GM20431 (cell line): ENCODE results near the gene NUP210L.

ENCODE experiments used
- in situ Hi-C: fragments of 300-500 bp; cut with MseI, MboI; formaldehyde crosslinking; loops from one replicate; pipeline ENCODE4 v1.15.0; 2020; ENCODE audit warnings: low sequenced_read_pairs; ENCODE audit not compliant: unreplicated experiment

Gene NUP210L

DNA sequence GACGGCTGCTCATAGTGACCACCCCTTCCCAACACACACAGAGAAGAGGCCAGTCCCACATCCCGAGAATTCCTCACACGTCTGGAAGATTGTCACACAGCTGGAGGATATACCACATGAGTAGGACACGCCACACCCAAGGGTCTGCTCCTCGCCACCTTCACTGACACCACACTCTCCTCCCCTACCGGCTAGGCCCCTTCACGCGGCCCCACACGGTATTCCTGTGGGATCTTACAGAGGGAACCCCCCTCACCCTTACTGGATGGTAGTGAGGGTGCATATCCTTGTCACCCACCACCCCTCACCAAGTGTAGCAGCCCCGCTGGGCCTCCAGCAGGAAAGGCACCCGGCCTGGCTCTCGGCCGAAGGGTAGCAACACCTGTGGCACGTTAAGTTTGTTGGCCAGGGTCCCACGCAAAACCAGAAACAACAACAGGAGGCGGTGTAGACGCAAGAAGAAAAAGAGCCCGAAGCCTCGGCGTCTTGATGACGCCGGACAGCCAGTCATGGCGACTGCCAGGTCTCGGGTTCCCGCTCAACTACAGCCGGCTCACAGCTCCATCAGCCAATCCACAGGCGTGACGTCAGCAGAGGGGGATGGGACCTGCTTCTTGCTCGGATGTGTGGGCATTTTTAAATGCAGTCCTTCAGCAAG, at the start of gene NUP210L:
NUP210L (minus strand) TSS at position 540 of the 658 bp plus-strand sequence.
- in situ Hi-C loops = no loop called here

DNA sequence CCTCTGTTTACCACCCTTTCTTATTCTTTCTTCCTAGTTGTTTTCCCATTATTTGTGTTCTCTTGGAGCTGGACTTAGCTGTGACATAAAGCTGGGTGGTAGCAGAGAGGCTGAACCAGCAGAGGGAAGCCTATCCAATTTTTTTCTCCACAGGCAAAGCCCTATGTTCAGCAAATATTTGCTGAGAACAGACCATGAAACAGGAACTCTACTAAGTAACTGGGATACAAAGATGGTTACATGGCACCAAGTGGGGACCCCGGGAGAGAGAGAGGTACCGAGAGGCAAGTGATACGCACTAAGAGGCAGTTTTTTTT, 44.6 kb upstream of the NUP210L start:
- in situ Hi-C loops = no loop called here

DNA sequence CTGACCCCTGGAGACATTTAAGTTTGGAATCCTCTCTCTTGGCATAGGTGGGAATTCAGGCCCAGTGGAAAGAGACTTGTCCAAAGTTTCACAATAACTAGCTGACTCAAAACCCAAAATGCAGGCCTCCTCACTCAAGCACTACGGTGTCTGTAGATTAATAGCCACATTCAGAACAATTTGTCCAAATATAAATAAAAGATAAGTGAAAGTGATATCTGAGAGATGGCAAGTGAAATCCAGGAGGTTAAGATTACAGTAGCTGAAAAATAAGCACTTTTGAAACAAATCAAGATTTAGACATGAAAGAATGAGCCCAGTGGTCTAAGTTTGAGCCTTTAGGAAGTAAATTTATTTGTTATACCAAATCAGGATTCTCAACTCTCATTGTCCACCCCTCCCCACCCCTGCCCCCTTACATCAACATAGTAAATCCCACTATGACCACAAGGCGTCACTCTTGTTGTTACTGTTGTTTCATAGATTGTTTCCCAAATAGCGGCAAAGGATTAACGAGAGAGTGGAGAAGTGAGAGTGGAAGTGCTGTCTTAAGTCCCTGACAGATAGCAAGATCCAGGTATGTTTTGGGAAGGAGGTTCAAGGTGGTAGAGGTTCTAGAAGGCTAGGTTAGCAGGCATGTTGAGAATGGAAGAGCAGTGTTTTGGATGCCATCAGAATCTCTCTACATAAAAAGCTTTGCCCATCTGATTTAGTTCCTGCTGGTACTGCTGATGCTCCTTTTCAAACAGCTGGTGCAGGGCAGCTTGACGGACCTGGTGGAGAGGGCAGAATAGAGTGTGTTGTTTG, 44.1 kb upstream of the NUP210L start:
- in situ Hi-C loops = no loop called here

DNA sequence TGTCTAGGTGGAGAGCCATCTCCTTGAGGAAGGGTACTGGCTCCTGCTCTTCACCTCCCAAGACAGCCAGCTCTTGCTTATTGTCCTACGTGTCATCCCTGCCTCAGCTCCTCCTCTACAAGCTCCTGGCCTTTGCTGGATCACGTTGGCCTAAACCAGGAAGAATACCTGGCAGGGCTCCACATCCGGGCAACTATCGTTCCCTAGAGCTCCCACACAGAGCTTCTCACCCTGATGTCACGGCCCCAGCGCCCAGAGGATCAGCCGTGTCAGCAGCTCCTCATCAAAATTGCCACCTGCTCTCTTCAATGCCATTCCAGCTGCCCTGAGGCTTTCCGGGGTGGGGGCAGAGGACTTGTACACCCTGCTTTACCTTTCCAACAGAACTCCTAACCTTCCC, 38.9 kb upstream of the NUP210L start:
- in situ Hi-C loops = no loop called here

DNA sequence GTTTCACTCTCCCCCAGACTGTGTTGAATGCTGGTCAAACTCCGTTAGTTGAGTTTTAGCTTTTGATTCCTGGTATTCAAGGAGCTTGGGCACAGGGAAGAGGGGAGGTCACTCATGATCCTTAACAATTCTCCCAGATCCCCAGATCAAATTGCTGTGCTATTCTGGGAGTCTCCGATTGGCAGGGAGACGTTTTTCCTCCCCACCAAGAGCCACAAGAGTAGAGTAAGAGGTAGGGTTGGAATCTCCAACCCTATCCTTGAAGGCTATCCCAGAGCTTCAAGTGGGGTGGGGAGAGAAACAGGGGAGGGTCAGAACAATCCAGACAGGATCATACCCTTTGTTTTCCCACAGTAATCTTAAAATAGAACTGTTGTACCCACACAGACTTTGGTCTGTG, 37.6 kb upstream of the NUP210L start:
- in situ Hi-C loops = no loop called here

DNA sequence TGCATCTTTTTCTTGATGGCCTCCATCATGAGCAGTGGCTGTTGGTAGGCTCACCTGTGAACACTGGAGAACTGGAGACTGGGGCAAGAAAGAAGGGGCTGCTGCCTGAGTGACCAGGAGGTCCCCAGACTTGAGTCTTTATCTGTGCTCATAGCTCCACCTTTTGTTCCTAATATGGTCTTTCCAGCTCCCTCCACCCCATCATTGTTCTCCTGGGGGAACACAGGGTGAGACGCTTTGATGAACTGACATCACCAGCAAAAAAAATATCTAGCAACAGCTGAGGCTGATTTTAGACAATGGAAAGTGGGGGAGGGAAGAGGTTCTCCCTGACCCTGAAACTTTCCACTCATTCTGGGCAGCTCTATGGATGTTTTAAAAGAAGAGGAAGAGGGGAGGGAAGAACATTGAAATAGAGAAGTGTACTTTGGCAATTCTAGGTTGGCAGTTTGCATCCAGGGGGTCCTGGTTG, 37.2 kb upstream of the NUP210L start, which contains the start of gene TPM3:
TPM3 (minus strand) TSS at position 111 of the 472 bp plus-strand sequence; CDS start at position 29, 82 bp downstream.
- in situ Hi-C loops = no loop called here

DNA sequence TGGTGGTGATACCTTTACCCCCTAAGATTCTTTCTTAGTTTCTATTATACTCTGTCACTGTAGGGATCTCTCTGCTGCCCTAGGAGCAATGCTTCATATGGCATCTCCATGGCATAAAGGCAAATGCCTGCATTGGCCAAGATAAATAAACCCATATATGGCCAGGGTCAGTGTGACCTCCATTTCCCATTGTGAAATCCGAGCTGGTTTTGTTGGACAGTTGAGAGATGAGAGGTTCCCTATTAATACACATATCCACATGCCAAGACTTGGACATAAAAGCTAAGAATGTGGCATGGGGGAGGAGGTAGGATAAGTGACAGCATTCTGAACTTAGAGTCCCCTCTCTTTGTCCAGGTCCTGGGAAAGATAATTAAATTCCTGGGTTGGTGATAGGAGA, 35.7 kb upstream of the NUP210L start:
- in situ Hi-C loops = no loop called here

DNA sequence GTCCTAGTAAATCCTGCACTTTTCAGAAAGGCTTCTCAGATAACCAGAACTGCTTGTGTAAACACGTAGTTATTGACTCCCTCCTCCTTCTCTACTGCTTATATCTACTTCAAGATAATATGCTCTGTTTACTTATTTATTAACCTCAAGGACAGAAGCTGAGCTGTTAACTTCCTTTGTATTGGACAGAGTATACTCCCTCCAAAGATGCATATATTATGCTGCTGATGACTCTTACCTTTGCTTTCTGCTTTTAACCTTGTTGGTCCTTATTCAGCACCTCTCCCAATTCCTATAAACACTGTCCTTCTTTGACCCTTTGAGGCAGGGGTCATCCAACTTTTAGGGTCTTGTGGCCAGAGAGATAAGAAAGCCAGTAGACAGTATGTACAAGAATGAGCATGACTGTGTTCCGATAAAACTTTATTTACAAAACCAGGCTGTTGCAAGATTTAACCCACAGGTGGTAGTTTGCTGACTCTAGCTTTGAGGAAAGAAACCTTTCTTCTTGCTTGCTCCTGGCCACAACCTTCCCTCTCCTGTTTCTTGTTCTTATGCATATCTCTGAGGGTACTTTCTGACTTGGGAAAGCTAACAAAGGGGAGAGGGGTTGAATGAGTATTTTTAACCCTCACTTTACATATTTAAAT, 32.1 kb upstream of the NUP210L start:
- in situ Hi-C loops = no loop called here

DNA sequence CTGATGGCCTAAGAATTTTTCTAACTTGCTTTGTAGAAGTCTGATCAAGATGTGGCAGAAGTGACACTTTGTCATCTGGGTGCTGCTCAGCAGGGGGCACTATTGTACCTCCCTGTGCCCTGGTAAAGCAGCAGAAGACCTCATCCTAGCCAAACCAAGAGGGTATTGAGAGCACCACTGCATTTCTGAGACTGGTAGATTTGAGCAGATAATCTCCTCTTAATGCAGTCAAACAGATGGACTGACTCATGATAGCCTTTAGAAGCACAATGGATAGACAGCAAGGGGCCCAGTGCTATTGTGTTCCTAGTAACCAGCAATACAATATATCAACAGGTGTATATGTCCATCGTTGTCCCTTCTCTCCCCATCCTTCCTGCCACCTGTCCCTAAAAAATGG, 31.3 kb upstream of the NUP210L start:
- in situ Hi-C loops = no loop called here

DNA sequence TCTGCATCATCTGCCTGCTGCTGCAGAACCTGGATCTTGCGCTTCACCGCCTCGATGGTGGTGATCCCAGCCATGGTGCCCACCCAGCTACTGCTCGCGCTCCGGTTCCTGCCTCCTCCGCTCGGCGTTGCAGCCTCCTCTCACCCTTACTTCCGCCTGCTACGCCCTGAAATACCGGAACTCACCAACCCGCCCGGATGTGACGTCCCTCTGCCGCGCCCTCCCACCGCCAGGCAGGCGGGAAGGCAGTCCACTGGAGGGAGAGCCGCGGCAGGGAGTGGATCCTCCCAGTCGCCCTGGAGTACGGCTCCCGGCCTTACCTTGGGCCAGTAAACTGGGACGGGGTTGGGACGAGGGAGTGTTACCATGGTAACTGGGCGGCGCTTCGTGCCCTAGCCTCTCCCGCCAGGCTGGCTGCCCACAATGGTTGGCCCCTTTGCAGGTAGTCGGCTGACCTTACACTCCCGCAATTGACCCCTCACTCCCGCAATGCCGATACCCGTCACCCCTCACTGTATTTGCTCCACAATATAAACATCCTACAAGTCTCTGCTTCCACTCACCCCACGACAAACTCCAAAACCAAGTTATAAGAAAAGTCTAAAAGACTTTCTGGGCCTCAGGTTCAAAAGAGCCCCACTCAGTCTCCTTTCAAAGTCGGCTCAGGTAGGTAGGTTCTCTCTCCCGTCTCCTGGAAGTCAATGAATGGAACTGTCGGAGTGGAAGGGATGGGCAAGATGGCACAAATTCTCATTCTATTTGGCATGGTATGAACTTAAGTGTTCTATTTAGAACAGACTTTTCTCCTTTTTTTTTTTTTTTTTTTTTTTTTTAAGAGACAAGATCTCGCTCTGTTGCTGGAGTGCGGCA, 28.4 kb upstream of the NUP210L start:
- in situ Hi-C loops = no loop called here

DNA sequence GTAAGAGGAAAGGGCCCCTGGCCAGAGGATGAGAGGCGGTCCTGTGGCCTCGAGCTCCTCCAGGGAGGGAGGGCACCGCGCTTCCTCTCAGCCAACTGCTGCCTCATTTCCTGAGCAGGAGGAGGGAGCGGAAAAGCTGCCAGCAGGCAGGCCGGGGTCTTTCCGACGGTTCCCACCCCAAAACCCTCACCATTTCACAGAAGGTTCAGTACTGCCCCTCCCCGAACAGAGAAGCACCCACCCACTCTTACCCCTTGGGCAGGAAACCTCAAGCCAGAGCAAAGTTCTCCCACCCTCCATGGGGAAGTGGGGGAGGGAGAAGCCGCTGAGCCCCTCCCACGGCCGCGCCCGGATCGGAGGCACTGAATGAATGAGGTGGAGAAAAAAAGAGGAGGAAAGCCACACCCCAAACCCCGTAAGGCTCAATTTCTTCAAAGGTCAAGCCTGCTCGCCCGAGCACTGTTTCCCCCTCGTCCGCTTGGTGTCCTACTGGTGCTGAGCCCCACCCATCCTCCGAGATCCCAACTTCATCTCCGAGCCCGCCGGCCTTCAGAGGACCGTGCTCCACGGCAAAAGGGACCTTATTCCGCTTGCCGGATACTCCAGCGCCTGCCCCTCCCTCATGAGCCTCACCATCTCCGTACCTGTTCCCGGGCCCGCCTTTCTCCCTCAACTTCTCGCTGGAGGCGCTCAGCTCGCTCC, 27.6 kb upstream of the NUP210L start:
- in situ Hi-C loops = no loop called here

DNA sequence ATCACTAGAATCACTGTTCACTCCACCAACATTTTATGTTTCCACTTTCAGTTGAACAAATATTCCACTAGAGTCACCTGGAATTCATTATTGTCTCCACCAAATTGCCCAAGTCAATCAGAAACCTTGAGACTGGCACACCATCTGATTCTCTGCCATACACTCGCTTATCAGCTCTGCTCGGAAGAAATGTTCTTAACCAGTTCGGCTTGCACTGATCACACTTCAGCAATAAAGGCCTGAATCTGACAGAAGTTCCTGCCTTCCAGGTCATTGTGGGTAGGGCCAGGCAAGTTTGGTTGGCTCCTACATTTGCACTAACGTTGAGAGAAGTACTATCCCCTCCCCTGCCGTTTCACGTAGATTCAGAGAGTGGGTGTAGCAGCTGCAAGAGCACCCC, 27.1 kb upstream of the NUP210L start:
- in situ Hi-C loops = no loop called here

DNA sequence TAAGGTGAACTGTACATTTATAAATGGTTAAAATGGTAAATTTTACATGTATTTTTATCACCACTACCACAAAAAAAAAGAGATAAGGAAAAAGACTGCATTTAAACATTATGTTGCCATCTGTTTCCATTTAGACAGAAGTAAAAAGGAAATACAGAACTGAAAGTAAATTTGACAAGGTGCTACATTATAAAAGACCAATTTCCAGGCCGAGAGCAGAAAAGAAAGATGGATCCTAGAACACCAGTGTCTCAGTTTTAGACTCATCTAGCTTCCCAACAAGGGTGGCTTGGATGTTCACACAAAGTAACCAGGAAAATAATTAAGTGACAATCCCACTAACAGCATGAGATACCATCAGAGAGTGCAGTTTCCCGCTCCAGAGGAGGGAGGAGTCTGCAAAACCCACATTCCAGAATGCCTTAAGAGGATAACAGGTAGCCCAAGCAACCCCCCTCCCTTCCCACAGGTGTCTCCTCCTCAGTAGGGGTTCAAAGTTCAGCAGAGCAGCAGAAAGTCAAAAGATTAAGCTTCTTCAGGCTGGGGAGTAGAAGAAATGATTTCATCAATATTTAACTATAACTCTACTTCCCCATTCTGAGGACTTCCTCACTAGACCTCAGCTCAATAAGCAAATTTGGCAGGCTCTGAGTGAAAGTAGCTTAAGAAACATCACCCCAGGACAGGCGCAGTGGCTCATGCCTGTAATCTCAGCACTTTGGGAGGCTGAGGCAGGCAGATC, 25.2 kb upstream of the NUP210L start:
- in situ Hi-C loops = no loop called here

DNA sequence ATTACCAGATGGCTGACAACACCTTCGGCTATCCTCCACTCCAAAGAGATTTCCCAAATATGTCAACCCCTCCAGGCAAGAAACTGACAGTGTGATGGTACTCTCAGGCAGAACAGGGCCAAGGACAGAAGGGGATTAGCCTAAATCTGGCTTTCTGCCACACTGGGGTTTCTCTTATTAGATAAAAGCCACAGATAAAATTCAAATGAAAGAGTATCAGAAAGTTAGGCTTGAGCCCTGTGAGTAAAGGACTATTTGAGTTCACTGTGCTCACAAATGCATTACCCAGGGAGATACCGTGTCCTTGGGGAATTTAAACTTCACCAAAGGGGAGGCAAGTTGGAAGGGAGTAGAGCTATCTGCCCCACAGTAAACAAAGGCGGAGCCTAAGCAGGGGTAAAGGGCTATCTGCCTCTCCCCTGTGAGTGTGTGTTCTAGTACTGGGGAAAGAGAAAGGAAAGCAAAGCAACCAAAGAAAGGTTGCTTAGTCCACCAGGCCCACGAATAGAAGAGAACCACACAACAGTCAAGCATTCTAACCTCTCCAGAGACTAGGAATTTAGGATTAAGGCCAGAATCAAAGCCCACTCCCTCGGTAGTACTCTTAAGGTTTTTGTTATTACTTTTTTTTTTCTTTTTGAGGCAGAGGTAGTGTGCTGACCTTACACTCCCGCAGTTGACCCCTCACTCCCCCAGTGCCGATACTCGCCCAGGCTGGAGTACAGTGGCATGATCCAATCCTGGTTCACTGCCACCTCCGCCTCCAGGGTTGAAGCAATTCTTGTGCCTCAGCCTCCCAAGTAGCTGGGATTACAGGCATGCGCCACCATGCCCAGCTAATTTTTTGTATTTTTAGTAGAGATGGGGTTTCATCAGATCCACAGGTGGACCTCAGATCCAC, 24.3 kb upstream of the NUP210L start:
- in situ Hi-C loops = no loop called here

DNA sequence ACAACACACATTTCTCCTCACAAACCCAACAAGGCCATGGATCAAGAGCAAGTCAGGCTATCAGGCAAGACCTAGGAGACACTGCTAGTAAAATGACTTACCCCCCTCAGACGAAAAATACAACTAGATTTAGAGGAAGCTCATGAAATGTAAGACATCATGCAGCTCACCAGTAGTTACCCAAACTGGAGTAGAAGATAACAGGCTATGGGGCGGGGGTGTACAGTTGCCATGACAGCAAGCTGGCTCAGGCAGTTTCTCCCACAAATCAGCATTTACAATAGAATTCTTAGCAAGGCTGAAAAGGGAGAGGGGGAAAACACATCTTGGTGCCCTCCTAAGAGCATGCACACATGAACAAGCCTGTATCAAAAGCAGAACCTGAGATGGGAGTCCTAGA, 23.1 kb upstream of the NUP210L start:
- in situ Hi-C loops = no loop called here

DNA sequence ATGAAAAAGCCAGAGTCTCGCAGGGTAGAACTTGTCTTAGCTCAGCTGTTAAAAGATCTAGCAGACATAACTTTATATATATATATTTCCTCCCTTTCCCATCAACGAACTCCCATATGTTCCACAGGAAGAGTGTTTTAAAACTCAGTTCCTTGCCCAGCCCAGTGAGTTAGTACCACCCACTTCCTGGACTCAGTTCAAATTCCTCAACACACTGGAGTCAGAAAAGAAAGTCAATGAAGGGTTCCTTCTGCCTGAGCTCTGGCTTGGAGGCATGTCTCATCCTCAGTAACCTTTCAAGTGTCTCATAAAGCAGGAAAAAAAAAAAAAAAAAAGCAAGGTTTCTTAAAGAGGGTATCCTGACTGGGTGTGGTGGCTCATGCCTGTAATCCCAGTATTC, 21.5 kb upstream of the NUP210L start:
- in situ Hi-C loops = no loop called here

DNA sequence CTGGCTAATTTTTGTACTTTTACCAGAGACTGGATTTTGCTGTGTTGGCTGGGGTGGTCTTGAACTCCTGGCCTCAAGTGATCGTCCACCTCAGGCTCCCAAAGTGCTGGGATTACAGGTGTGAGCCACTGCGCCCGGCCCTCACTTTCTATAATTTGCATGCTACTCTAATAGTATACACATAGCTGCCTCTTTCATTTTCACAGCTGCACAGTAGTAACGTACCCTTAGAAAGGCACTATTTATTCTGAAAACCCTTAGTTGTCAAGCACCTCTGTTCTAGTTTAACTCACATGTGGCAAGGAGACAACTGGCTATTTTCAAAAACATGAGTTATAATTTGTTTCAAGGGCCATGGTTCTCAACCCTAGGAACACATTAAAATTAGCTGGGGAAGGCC, 19.8 kb upstream of the NUP210L start:
- in situ Hi-C loops = no loop called here

DNA sequence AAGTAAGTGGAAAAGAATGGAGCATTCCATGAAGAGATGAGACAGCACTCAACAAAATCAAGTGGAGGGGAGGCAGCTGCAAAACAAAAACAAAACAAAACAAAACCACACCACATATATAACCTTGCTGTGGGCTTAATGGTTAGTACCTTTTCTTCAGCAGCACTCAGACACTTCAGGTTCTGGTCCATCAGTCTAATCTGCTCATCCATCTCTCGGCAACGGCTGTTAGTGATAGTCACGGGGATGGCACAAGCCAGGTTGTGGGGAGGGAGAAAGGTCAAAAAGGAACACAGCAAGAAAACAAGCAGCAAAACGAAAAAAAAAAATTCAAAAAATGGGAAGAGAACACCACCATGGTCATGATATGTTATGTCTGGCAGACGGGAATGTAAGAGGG, 17.0 kb upstream of the NUP210L start:
- in situ Hi-C loops = no loop called here
